ENCODE data around the gene TACC2. TPM values are rescaled to one million over a fixed set of nuclear protein-coding genes. Genes with fewer than 3 reads are reported as not detected.

Gene TACC2
- total RNA-seq, 5 donors from 2014 or later (not counting 1 experiment from before 2014, with no cell fraction given), result 0.46 to 0.70 (median 0.60) TPM; not detected in 2

DNA sequence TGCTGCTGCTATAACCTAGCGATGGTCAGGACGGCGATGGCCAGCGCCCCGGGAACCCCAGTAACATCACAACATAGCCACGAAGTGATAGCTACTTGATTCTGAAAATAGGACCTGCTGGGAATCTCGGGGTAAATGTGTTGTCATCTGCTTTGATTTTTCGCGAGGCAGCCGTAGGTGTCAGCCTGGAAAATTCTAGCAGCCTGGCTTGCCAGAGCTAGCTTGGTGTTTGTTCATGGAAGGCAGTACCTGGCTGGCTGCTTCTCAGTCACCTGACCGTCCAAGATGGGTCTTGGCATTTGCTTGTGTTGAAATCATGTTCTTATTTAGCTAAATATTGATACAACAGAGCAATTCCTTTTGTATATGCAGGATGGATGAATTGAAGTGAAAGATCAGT, 199.7 kb downstream of the TACC2 start:
- Mint-ChIP-seq H3K4me1 (no peaks in the 10 kb centered on the region), H3K27me3 (peaks cover 6 to 13% of the 10 kb centered on the region in 2 donors), H3K36me3 (no peaks in the 10 kb centered on the region), H3K27ac (no peak overlapping the region), H3K9me3 (no peaks in the 10 kb centered on the region), H3K4me3 (no peak overlapping the region)
- Histone ChIP-seq H3K27me3 (replicated peaks in 1 of 2; ENCODE audit: control insufficient read depth in 2 of 2, extremely low read depth in 1 of 2, insufficient read depth in 2 of 2, low read length in 1 of 2) (peaks cover 0 to 9% of the 10 kb centered on the region in 2 experiments), H3K36me3 (ENCODE audit: control insufficient read depth in 2 of 2, extremely low read depth in 1 of 2, insufficient read depth in 1 of 2, low read length in 1 of 2) (no peaks in the 10 kb centered on the region), H3K27ac (ENCODE audit: low read length) (no peak overlapping the region), H3K9me3 (no peaks in the 10 kb centered on the region), H3K4me1 (ENCODE audit: control insufficient read depth in 1 of 2, extremely low read depth in 1 of 2, insufficient read depth in 2 of 2, low read length in 2 of 2) (no peaks in the 10 kb centered on the region), H3K4me3 (ENCODE audit: control insufficient read depth in 1 of 2, extremely low read depth in 1 of 2, low read length in 1 of 2) (no peak overlapping the region)
- WGBS (ENCODE audit: insufficient coverage), result 85% methylated on average over 9 of the region's 11 CpGs
- ChIA-PET CTCF (no interaction called here), POLR2A (no interaction called here)
- DNase-seq, result no peak
- ATAC-seq (replicated peaks in 1 of 4), result no peak

GRCh38 chr10:122189185-122189584, 200.2 kb downstream of the TACC2 start:
- Mint-ChIP-seq H3K36me3 (no peaks in the 10 kb centered on the region), H3K4me3 (no peak overlapping the region), H3K27me3 (peaks cover 7 to 13% of the 10 kb centered on the region in 2 donors), H3K4me1 (no peaks in the 10 kb centered on the region), H3K27ac (no peak overlapping the region), H3K9me3 (no peaks in the 10 kb centered on the region)
- DNase-seq (no peak), ATAC-seq (replicated peaks in 1 of 4) (no peak)
- Histone ChIP-seq H3K27ac (ENCODE audit: low read length) (no peak overlapping the region), H3K36me3 (ENCODE audit: control insufficient read depth in 2 of 2, extremely low read depth in 1 of 2, insufficient read depth in 1 of 2, low read length in 1 of 2) (no peaks in the 10 kb centered on the region), H3K4me1 (ENCODE audit: control insufficient read depth in 1 of 2, extremely low read depth in 1 of 2, insufficient read depth in 2 of 2, low read length in 2 of 2) (no peaks in the 10 kb centered on the region), H3K9me3 (no peaks in the 10 kb centered on the region), H3K4me3 (ENCODE audit: control insufficient read depth in 1 of 2, extremely low read depth in 1 of 2, low read length in 1 of 2) (no peak overlapping the region), H3K27me3 (replicated peaks in 1 of 2; ENCODE audit: control insufficient read depth in 2 of 2, extremely low read depth in 1 of 2, insufficient read depth in 2 of 2, low read length in 1 of 2) (peaks cover 0 to 9% of the 10 kb centered on the region in 2 experiments)
- no CpG with 5 or more reads among the region's 5 CpGs for WGBS (ENCODE audit: insufficient coverage)
- POLR2A ChIA-PET, result no interaction called here
- CTCF ChIA-PET, result no interaction called here

GRCh38 chr10:122190176-122190943, 201.4 kb downstream of the TACC2 start:
- Mint-ChIP-seq H3K9me3 (no peaks in the 10 kb centered on the region), H3K4me1 (no peaks in the 10 kb centered on the region), H3K27ac (no peak overlapping the region), H3K27me3 (peaks cover 7 to 12% of the 10 kb centered on the region in 2 donors), H3K4me3 (no peak overlapping the region), H3K36me3 (no peaks in the 10 kb centered on the region)
- H3K4me1 ChIP-seq (ENCODE audit: control insufficient read depth in 1 of 2, extremely low read depth in 1 of 2, insufficient read depth in 2 of 2, low read length in 2 of 2), result no peaks in the 10 kb centered on the region
- H3K27me3 ChIP-seq (replicated peaks in 1 of 2; ENCODE audit: control insufficient read depth in 2 of 2, extremely low read depth in 1 of 2, insufficient read depth in 2 of 2, low read length in 1 of 2), result peaks cover 0 to 9% of the 10 kb centered on the region in 2 experiments
- no peaks in the 10 kb centered on the region for H3K9me3 ChIP-seq
- H3K36me3 ChIP-seq (ENCODE audit: control insufficient read depth in 2 of 2, extremely low read depth in 1 of 2, insufficient read depth in 1 of 2, low read length in 1 of 2), result no peaks in the 10 kb centered on the region
- ChIA-PET CTCF (no interaction called here), POLR2A (no interaction called here)
- no peak overlapping the region for H3K4me3 ChIP-seq (ENCODE audit: control insufficient read depth in 1 of 2, extremely low read depth in 1 of 2, low read length in 1 of 2)
- ATAC-seq (replicated peaks in 1 of 4), result no peak
- H3K27ac ChIP-seq (ENCODE audit: low read length), result no peak overlapping the region
- no peak for DNase-seq
- WGBS (ENCODE audit: insufficient coverage), result 71% methylated on average over 9 of the region's 19 CpGs

DNA sequence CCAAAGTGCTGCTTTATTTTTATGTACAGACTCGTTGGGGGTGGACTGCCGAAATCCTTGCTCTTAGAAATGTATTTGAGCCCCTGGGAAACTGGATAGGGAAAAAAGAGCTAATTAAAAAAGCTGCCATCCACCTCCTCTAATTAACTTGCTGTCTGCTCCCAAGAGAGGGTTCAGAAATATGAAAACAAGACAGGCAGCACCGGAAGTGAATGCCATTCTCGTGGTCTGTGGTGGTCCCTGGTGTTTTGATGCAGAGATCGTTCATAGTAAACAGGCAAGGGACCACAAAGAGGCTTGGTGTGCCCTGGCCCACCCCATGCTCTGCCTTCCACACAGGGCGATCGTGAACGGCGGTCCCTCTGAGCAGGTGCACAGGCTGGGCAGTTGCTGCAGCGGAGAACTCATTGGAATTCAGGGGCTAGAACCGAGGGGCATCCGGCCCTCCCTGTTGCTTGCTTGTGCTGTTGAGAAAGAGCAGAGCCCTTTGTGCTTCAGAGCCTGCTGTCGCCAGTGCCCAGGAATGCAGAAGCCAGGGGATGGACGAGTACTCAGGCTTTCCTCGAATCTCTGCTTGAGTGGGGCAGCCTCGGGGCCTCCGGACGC, 203.1 kb downstream of the TACC2 start:
- ATAC-seq (replicated peaks in 1 of 4), result no peak
- no peaks in the 10 kb centered on the region for H3K36me3 Mint-ChIP-seq
- no peaks in the 10 kb centered on the region for H3K9me3 ChIP-seq
- H3K4me1 Mint-ChIP-seq, result no peaks in the 10 kb centered on the region
- H3K4me1 ChIP-seq (ENCODE audit: control insufficient read depth in 1 of 2, extremely low read depth in 1 of 2, insufficient read depth in 2 of 2, low read length in 2 of 2), result no peaks in the 10 kb centered on the region
- H3K27ac Mint-ChIP-seq, result no peak overlapping the region
- no peak for DNase-seq
- peaks cover 7 to 10% of the 10 kb centered on the region in 2 donors for H3K27me3 Mint-ChIP-seq
- H3K4me3 ChIP-seq (ENCODE audit: control insufficient read depth in 1 of 2, extremely low read depth in 1 of 2, low read length in 1 of 2), result no peak overlapping the region
- no peak overlapping the region for H3K4me3 Mint-ChIP-seq
- 76% methylated on average over 16 of the region's 18 CpGs for WGBS (ENCODE audit: insufficient coverage)
- POLR2A ChIA-PET, result no interaction called here
- CTCF ChIA-PET, result no interaction called here
- no peak overlapping the region for H3K27ac ChIP-seq (ENCODE audit: low read length)
- no peaks in the 10 kb centered on the region for H3K36me3 ChIP-seq (ENCODE audit: control insufficient read depth in 2 of 2, extremely low read depth in 1 of 2, insufficient read depth in 1 of 2, low read length in 1 of 2)
- H3K27me3 ChIP-seq (replicated peaks in 1 of 2; ENCODE audit: control insufficient read depth in 2 of 2, extremely low read depth in 1 of 2, insufficient read depth in 2 of 2, low read length in 1 of 2), result peaks cover 0 to 14% of the 10 kb centered on the region in 2 experiments
- no peaks in the 10 kb centered on the region for H3K9me3 Mint-ChIP-seq

DNA sequence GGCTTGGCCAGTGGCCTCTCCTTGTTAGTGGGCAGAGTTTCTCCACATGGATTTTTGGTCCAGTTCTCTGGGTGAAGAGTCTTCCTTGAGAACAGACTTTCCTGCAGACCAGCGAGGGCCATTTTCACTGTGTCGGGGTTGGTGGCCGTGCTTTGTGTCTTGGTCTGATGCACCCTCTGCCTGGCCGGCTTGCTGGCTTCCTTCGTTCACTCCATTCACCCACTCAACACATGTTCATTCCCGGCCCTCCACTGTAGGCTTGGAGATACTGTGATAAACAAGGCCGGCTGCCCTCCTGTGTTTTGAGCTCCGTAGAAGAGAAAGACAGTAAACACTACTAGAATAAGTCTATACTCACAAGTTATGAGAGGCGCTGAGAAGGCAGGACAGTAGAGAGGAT, 205.3 kb downstream of the TACC2 start:
- peaks cover 7 to 8% of the 10 kb centered on the region in 2 donors for H3K27me3 Mint-ChIP-seq

DNA sequence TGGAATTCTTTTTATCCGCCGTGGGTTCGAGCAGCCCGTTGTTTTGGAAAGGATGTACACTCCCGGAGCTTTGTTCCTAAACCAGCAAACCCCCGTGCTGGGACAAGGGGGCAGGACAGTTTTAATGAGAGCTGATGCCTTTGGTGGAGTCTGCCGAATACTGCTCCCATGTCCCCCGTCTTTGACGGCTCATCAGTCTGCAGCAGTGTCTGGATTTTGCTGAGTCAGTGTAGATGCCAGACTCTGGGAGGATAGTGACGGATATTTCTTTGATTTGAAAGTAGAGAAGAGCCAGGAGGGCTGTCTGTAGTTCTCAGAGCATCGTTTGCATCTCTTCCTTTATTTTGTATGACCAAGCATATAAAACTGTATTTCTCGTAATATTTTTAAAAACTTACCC, 207.3 kb downstream of the TACC2 start:
- CTCF ChIA-PET, result no interaction called here
- 84% methylated on average over 7 of the region's 12 CpGs for WGBS (ENCODE audit: insufficient coverage)
- no peaks in the 10 kb centered on the region for H3K9me3 ChIP-seq

More for the DNA sequence above, 205.3 kb downstream of the TACC2 start:
- no peaks in the 10 kb centered on the region for H3K4me1 Mint-ChIP-seq
- DNase-seq, result no peak
- ATAC-seq (replicated peaks in 1 of 4), result no peak
- no peak overlapping the region for H3K4me3 ChIP-seq (ENCODE audit: control insufficient read depth in 1 of 2, extremely low read depth in 1 of 2, low read length in 1 of 2)
- no peaks in the 10 kb centered on the region for H3K4me1 ChIP-seq (ENCODE audit: control insufficient read depth in 1 of 2, extremely low read depth in 1 of 2, insufficient read depth in 2 of 2, low read length in 2 of 2)
- H3K36me3 ChIP-seq (ENCODE audit: control insufficient read depth in 2 of 2, extremely low read depth in 1 of 2, insufficient read depth in 1 of 2, low read length in 1 of 2), result no peaks in the 10 kb centered on the region
- H3K27ac Mint-ChIP-seq, result no peak overlapping the region
- H3K27me3 ChIP-seq (replicated peaks in 1 of 2; ENCODE audit: control insufficient read depth in 2 of 2, extremely low read depth in 1 of 2, insufficient read depth in 2 of 2, low read length in 1 of 2), result peaks cover 0 to 9% of the 10 kb centered on the region in 2 experiments
- WGBS (ENCODE audit: insufficient coverage), result 84% methylated on average over 6 of the region's 9 CpGs
- CTCF ChIA-PET, result no interaction called here
- no peak overlapping the region for H3K27ac ChIP-seq (ENCODE audit: low read length)
- H3K9me3 ChIP-seq, result no peaks in the 10 kb centered on the region
- no peak overlapping the region for H3K4me3 Mint-ChIP-seq
- POLR2A ChIA-PET, result no interaction called here
- H3K36me3 Mint-ChIP-seq, result no peaks in the 10 kb centered on the region
- H3K9me3 Mint-ChIP-seq, result no peaks in the 10 kb centered on the region

More for the DNA sequence above, 207.3 kb downstream of the TACC2 start:
- no peaks in the 10 kb centered on the region for H3K4me1 ChIP-seq (ENCODE audit: control insufficient read depth in 1 of 2, extremely low read depth in 1 of 2, insufficient read depth in 2 of 2, low read length in 2 of 2)
- H3K4me3 ChIP-seq (ENCODE audit: control insufficient read depth in 1 of 2, extremely low read depth in 1 of 2, low read length in 1 of 2), result no peak overlapping the region
- DNase-seq (no peak), ATAC-seq (replicated peaks in 1 of 4) (no peak)
- Mint-ChIP-seq H3K4me1 (no peaks in the 10 kb centered on the region), H3K27me3 (peaks cover 7 to 8% of the 10 kb centered on the region in 2 donors), H3K36me3 (no peaks in the 10 kb centered on the region), H3K4me3 (no peak overlapping the region), H3K27ac (no peak overlapping the region), H3K9me3 (no peaks in the 10 kb centered on the region)
- POLR2A ChIA-PET, result no interaction called here
- no peaks in the 10 kb centered on the region for H3K36me3 ChIP-seq (ENCODE audit: control insufficient read depth in 2 of 2, extremely low read depth in 1 of 2, insufficient read depth in 1 of 2, low read length in 1 of 2)
- peaks cover 0 to 8% of the 10 kb centered on the region in 2 experiments for H3K27me3 ChIP-seq (replicated peaks in 1 of 2; ENCODE audit: control insufficient read depth in 2 of 2, extremely low read depth in 1 of 2, insufficient read depth in 2 of 2, low read length in 1 of 2)
- H3K27ac ChIP-seq (ENCODE audit: low read length), result no peak overlapping the region
